Mammary epithelial cell (primary cell): ENCODE data around the gene DAB2IP.

ENCODE experiments used
- EZH2 ChIP-seq: IDR thresholded peaks from 2 replicates; pipeline ENCODE4 v1.6.1; 2012; ENCODE audit warnings: low read length, inconsistent platforms, borderline replicate concordance
- TF ChIP-seq, protein P1 (sequence below), 2 donors: IDR thresholded peaks in 1 of 2; conservative IDR thresholded peaks in 1 of 2; 2 replicates each; pipeline ENCODE4 v1.5.1; 2011 to 2012; ENCODE audit warnings: inconsistent platforms in 2 of 2, low read length in 2 of 2, mild to moderate bottlenecking in 2 of 2, control low read depth in 1 of 2, low read depth in 1 of 2; ENCODE audit not compliant: insufficient read depth in 1 of 2; ENCODE audit errors: extremely low read depth in 1 of 2

GRCh38 chr9:121831869-121832268 lies 180.4 kb downstream of the DAB2IP start:
- TF ChIP-seq, protein P1, sequence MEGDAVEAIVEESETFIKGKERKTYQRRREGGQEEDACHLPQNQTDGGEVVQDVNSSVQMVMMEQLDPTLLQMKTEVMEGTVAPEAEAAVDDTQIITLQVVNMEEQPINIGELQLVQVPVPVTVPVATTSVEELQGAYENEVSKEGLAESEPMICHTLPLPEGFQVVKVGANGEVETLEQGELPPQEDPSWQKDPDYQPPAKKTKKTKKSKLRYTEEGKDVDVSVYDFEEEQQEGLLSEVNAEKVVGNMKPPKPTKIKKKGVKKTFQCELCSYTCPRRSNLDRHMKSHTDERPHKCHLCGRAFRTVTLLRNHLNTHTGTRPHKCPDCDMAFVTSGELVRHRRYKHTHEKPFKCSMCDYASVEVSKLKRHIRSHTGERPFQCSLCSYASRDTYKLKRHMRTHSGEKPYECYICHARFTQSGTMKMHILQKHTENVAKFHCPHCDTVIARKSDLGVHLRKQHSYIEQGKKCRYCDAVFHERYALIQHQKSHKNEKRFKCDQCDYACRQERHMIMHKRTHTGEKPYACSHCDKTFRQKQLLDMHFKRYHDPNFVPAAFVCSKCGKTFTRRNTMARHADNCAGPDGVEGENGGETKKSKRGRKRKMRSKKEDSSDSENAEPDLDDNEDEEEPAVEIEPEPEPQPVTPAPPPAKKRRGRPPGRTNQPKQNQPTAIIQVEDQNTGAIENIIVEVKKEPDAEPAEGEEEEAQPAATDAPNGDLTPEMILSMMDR (conservative IDR thresholded peaks at IDR 0.05 in 1 of 2, IDR thresholded peaks at IDR 0.05 in 1 of 2; ENCODE audit: extremely low read depth in 1 of 2, insufficient read depth in 1 of 2, low read depth in 1 of 2, low read length in 2 of 2): no peak
- TF ChIP-seq EZH2: no peak
